Mesodermal cell (in vitro differentiated cells): ENCODE results near the gene AP4S1.
"Not testable (repeated sequence)": the region's sequence is repeated elsewhere in the genome, so short reads cannot be mapped to it uniquely, and the experiment has no call there.

Experiments
- H3K27ac ChIP-seq: 2 replicates; pipeline ENCODE4 v1.7.0; 2013; ENCODE audit warnings: mild to moderate bottlenecking, low read depth, low read length, moderate library complexity; ENCODE audit not compliant: severe bottlenecking
- H3K36me3 ChIP-seq: 2 replicates; pipeline ENCODE4 v1.7.1; 2013; ENCODE audit warnings: mild to moderate bottlenecking, low read length, moderate library complexity; ENCODE audit not compliant: control insufficient read depth, insufficient read depth
- H3K4me1 ChIP-seq: one replicate; pipeline ENCODE4 v1.7.1; 2013; ENCODE audit warnings: mild to moderate bottlenecking, low read length; ENCODE audit not compliant: insufficient read depth, control insufficient read depth, poor library complexity, severe bottlenecking
- H3K4me3 ChIP-seq: 2 replicates; pipeline ENCODE4 v1.7.0; 2013; ENCODE audit warnings: low read length, control low read depth, mild to moderate bottlenecking; ENCODE audit not compliant: insufficient read depth, poor library complexity, severe bottlenecking; ENCODE audit errors: extremely low read depth
- H3K9me3 ChIP-seq: 2 replicates; pipeline ENCODE4 v1.7.1; 2013; ENCODE audit warnings: mild to moderate bottlenecking, low read length, moderate library complexity; ENCODE audit not compliant: control insufficient read depth
- whole genome bisulfite sequencing, 2 experiments: methylation state at CpG; one replicate each; pipeline ENCODE4 v1.1.5; 2013; ENCODE audit warnings: missing lambda C conversion rate in 2 of 2; ENCODE audit not compliant: insufficient coverage in 2 of 2; 5-methylcytosine and 5-hydroxymethylcytosine counted together

AP4S1 gene

GRCh38 chr14:31045501-31046080 is 20.1 kb downstream of the AP4S1 start:
- H3K4me3 ChIP-seq = no peak overlapping the region
- WGBS, 2 experiments = 87% methylated on average over 4 of the region's 8 CpGs; no CpG with 5 or more reads in 1 of the 2 experiments
- H3K4me1 ChIP-seq = no peaks in the 10 kb centered on the region
- no peak overlapping the region for H3K27ac ChIP-seq
- H3K9me3 ChIP-seq = no peaks in the 10 kb centered on the region
- H3K36me3 ChIP-seq = no peaks in the 10 kb centered on the region

GRCh38 chr14:31047503-31047902 is 22.1 kb downstream of the AP4S1 start:
- H3K36me3 ChIP-seq = no peaks in the 10 kb centered on the region
- 91 to 96% methylated on average over 9 to 10 of the region's 10 CpGs for WGBS, 2 experiments
- H3K27ac ChIP-seq = no peak overlapping the region
- no peak overlapping the region for H3K4me3 ChIP-seq
- H3K9me3 ChIP-seq = no peaks in the 10 kb centered on the region
- no peaks in the 10 kb centered on the region for H3K4me1 ChIP-seq

DNA sequence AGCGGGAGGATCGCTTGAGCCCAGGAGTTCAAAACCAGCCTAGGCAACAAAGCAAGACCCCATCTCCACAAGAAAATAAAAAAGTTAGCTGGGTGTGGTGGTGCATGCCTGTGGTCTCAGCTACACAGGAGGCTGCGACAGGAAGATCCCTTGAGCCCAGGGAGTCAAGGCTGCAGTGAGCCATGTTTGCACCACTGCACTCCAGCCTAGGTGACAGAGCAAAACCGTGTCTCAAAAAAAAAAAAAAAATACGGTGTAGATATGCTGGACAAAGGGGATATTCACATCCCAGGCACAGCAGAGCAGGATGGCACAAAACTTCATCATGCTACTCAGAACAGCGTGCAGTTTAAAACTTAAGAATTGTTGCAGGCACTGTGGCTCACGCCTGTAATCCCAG is 25.6 kb downstream of the AP4S1 start:
- Histone ChIP-seq H3K27ac (no peak overlapping the region), H3K9me3 (no peaks in the 10 kb centered on the region), H3K4me1 (no peaks in the 10 kb centered on the region), H3K36me3 (no peaks in the 10 kb centered on the region), H3K4me3 (no peak overlapping the region)
- WGBS, 2 experiments = 83 to 100% methylated on average over 2 to 3 of the region's 7 CpGs

- H3K4me1 ChIP-seq = no peaks in the 10 kb centered on the region
- no peaks in the 10 kb centered on the region for H3K9me3 ChIP-seq
- 83 to 92% methylated on average over 2 of the region's 4 CpGs for WGBS, 2 experiments
- H3K4me3 ChIP-seq = no peak overlapping the region
- H3K27ac ChIP-seq = no peak overlapping the region
- no peaks in the 10 kb centered on the region for H3K36me3 ChIP-seq
These were observed 26.1 kb downstream of the AP4S1 start for GRCh38 chr14:31051511-31051910.

- H3K4me1 ChIP-seq = not testable (repeated sequence)
These were observed 27.6 kb downstream of the AP4S1 start for GRCh38 chr14:31052905-31053586.

DNA sequence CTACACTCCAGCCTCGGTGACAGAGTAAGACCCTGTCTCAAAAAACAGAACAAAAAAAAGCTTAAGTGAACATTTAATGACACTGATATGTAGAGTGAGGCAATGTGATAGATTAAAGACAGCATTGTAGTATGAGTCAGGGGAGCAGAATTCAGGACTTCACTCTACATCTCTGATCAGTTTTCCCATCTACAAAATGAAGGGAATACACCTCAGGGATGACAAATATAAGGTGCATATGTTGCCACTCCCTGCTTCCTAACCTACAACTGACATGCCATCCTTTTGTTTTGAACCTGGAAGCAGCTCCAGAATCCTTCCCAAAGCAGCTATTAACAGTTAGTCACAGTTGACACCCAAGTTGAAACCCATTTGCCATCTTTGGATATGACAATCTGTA is 31.6 kb downstream of the AP4S1 start:
- H3K4me1 ChIP-seq = peaks cover 5% of the 10 kb centered on the region
- 100% methylated on average over 1 of the region's 1 CpG; no CpG with 5 or more reads in 1 of the 2 experiments for WGBS, 2 experiments
- no peaks in the 10 kb centered on the region for H3K36me3 ChIP-seq
- H3K4me3 ChIP-seq = no peak overlapping the region
- no peaks in the 10 kb centered on the region for H3K9me3 ChIP-seq
- H3K27ac ChIP-seq = no peak overlapping the region

More at GRCh38 chr14:31052905-31053586, 27.6 kb downstream of the AP4S1 start:
- not testable (repeated sequence) for H3K4me3 ChIP-seq, H3K36me3 ChIP-seq, H3K9me3 ChIP-seq, H3K27ac ChIP-seq
- 94 to 100% methylated on average over 6 to 8 of the region's 9 CpGs for WGBS, 2 experiments

GRCh38 chr14:31057701-31058364 is 32.4 kb downstream of the AP4S1 start:
- WGBS, 2 experiments = 93 to 95% methylated on average over 8 to 10 of the region's 12 CpGs
- H3K36me3 ChIP-seq = no peaks in the 10 kb centered on the region
- H3K27ac ChIP-seq = no peak overlapping the region
- no peaks in the 10 kb centered on the region for H3K9me3 ChIP-seq
- H3K4me3 ChIP-seq = no peak overlapping the region
- peaks cover 5% of the 10 kb centered on the region for H3K4me1 ChIP-seq

DNA sequence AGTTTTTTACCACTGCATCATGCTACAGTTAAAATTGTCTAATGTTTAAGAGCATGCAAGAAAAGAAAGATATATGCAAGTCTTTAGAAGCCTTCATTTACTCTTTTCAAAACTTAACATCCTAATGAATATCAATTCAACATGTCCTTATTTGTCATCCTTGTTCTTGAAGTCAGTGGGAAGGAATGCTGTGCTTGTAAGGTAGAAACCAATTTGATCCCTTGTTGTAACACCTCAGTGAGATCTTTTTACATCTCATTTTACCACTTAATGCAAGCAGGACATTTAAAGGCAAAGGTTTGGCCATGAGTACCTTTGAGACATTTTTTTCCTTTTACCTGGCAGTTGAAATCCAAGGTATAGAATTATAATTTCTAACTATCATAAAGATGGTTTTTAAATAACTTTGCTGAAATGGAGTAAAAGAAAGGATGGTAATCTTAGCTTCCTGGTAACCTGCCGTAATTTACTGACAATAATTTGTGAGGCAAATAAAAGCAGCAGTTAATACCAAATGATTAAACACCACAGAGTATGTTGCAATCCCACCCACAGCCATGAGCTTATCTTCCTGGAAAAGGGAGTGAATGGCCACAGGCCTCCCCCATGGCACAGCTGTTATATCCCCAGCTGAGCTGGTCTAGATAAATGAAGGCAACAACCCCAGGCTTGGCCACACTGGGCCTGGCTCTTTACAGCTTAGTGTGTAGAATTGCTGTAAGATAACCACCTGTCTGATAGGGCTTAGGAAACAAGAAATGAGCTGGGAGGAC is 33.9 kb downstream of the AP4S1 start:
- no peak overlapping the region for H3K27ac ChIP-seq
- no peaks in the 10 kb centered on the region for H3K36me3 ChIP-seq
- peaks cover 5% of the 10 kb centered on the region for H3K4me1 ChIP-seq
- no CpG with 5 or more reads among the region's 1 CpG for WGBS, 2 experiments
- no peaks in the 10 kb centered on the region for H3K9me3 ChIP-seq
- no peak overlapping the region for H3K4me3 ChIP-seq

DNA sequence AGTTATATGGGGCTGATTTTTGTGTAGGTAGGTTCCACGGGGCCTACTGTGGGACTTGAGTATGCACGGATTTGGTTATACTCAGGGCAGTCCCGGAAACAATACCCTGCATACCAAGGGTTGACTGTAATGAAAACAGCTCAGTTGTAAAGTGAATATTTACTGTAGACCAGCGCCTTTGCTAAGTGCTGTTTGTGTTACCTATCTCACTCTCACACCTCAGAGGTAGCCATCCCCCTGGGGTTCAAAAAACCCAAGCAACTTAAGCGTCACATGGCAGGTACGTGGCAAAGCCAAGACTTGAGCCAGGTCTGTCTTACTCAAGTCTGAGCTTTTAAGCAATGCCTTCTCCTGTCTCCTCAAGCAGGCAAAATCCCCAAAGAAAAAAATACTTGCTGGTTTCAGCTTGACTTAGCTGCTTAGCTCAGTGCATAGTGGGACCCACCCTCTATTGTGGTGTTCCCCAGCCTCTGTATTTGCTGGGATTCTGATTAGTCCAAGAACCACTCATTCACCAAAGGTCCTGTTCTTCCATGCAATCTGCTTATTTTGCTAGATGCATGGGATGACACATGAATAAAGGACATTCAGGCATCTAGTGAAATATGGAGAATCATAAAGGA is 34.9 kb downstream of the AP4S1 start:
- Histone ChIP-seq H3K36me3 (no peaks in the 10 kb centered on the region), H3K9me3 (no peaks in the 10 kb centered on the region), H3K27ac (no peak overlapping the region), H3K4me1 (peaks cover 5% of the 10 kb centered on the region), H3K4me3 (no peak overlapping the region)
- WGBS, 2 experiments = 59 to 67% methylated on average over 5 of the region's 6 CpGs

GRCh38 chr14:31062908-31063307 is 37.5 kb downstream of the AP4S1 start:
- WGBS, 2 experiments = 66 to 95% methylated on average over 4 of the region's 8 CpGs
- H3K36me3 ChIP-seq, H3K4me3 ChIP-seq, H3K4me1 ChIP-seq, H3K9me3 ChIP-seq, H3K27ac ChIP-seq: not testable (repeated sequence)
